OCI-LY1 (cell line): Measurements from ENCODE around the gene ARHGAP8.

Experiments
- H2AFZ ChIP-seq: fragments of 200-600 bp; sonication (generic), shearing (Covaris generic); 2 replicates; pipeline ENCODE4 v1.6.0; 2014; ENCODE audit warnings: antibody characterized with exemption, mild to moderate bottlenecking, low read length
- H3F3A ChIP-seq: fragments of 200-600 bp; sonication (generic), shearing (Covaris generic); 2 replicates; pipeline ENCODE4 v1.6.0; 2014; ENCODE audit warnings: mild to moderate bottlenecking, antibody characterized with exemption, low read length, moderate library complexity; ENCODE audit not compliant: insufficient read depth
- H3K27ac ChIP-seq: fragments of 200-600 bp; sonication (generic); 2 replicates; pipeline ENCODE4 v1.5.1; 2014; ENCODE audit warnings: low read length, mixed run types, mild to moderate bottlenecking, low read depth; ENCODE audit not compliant: poor library complexity, severe bottlenecking
- H3K27me3 ChIP-seq: fragments of 200-600 bp; sonication (generic); 2 replicates; pipeline ENCODE4 v1.6.0; 2014; ENCODE audit warnings: antibody characterized with exemption, mild to moderate bottlenecking, low read length, moderate library complexity; ENCODE audit not compliant: insufficient read depth
- H3K36me3 ChIP-seq: fragments of 200-600 bp; sonication (generic); 2 replicates; pipeline ENCODE4 v1.6.1; 2014; ENCODE audit warnings: mild to moderate bottlenecking, antibody characterized with exemption, low read length, moderate library complexity, mixed read lengths; ENCODE audit not compliant: insufficient read depth
- H3K4me1 ChIP-seq: fragments of 200-600 bp; sonication (generic); 2 replicates; pipeline ENCODE4 v1.5.1; 2014; ENCODE audit warnings: mild to moderate bottlenecking, low read length, moderate library complexity; ENCODE audit not compliant: insufficient read depth, severe bottlenecking
- H3K4me2 ChIP-seq: fragments of 200-600 bp; sonication (generic), shearing (Covaris generic); 2 replicates; pipeline ENCODE4 v1.6.1; 2014; ENCODE audit warnings: low read length
- H3K4me3 ChIP-seq: fragments of 200-600 bp; sonication (generic); 2 replicates; pipeline ENCODE4 v1.5.1; 2014; ENCODE audit warnings: low read length, low read depth, mild to moderate bottlenecking, mixed read lengths; ENCODE audit not compliant: poor library complexity, severe bottlenecking
- H3K79me2 ChIP-seq: fragments of 200-600 bp; shearing (Covaris generic); 2 replicates; pipeline ENCODE4 v1.6.1; 2016; ENCODE audit warnings: mixed run types, low read length, mixed read lengths; ENCODE audit not compliant: insufficient read depth
- H3K9ac ChIP-seq: fragments of 200-600 bp; sonication (generic), shearing (Covaris generic); 2 replicates; pipeline ENCODE4 v1.6.1; 2014; ENCODE audit warnings: mild to moderate bottlenecking, low read length, mixed read lengths
- H3K9me2 ChIP-seq: fragments of 200-600 bp; sonication (generic), shearing (Covaris generic); 2 replicates; pipeline ENCODE4 v1.6.1; 2014; ENCODE audit warnings: low read depth, mild to moderate bottlenecking, low read length, mixed read lengths
- H3K9me3 ChIP-seq: fragments of 200-600 bp; shearing (Covaris generic); 2 replicates; pipeline ENCODE4 v1.6.1; 2014; ENCODE audit warnings: low read length, mixed read lengths
- H4K20me1 ChIP-seq: fragments of 200-600 bp; sonication (generic), shearing (Covaris generic); 2 replicates; pipeline ENCODE4 v1.6.0; 2016; ENCODE audit warnings: mild to moderate bottlenecking, low read length; ENCODE audit not compliant: insufficient read depth
- CTCF ChIP-seq: fragments of 200-600 bp; sonication (generic), shearing (Covaris generic); IDR thresholded peaks from 2 replicates; pipeline ENCODE4 v1.5.1; 2017; ENCODE audit warnings: mild to moderate bottlenecking, antibody characterized with exemption, low read length, moderate library complexity, mixed read lengths
- EZH2 ChIP-seq: fragments of 200-600 bp; sonication (generic), shearing (Covaris generic); IDR thresholded peaks from 2 replicates; pipeline ENCODE4 v1.8.0; 2017; ENCODE audit warnings: borderline replicate concordance, mixed run types, mild to moderate bottlenecking, antibody characterized with exemption, low read length, moderate library complexity, mixed read lengths

Gene ARHGAP8

GRCh38 chr22:44889255-44889878 lies 137.0 kb downstream of the ARHGAP8 start:
- Histone ChIP-seq H3K9ac (no peak overlapping the region), H3K79me2 (no peaks in the 10 kb centered on the region), H3F3A (no peaks in the 10 kb centered on the region), H4K20me1 (no peaks in the 10 kb centered on the region), H3K4me2 (no peak overlapping the region), H3K9me2 (no peaks in the 10 kb centered on the region), H3K9me3 (no peaks in the 10 kb centered on the region), H3K27ac (no peak overlapping the region), H3K4me1 (no peaks in the 10 kb centered on the region), H2AFZ (no peak overlapping the region), H3K27me3 (no peaks in the 10 kb centered on the region), H3K4me3 (no peak overlapping the region), H3K36me3 (no peaks in the 10 kb centered on the region)
- TF ChIP-seq CTCF, result peak; percentile 14; the same call in 1 of the 2 replicates
- no peak for TF ChIP-seq EZH2

- no peak overlapping the region for H2AFZ ChIP-seq
- H3K4me1 ChIP-seq, result no peaks in the 10 kb centered on the region
- H3F3A ChIP-seq, result no peaks in the 10 kb centered on the region
- no peak for TF ChIP-seq EZH2
- TF ChIP-seq CTCF, result no peak
- no peaks in the 10 kb centered on the region for H3K9me2 ChIP-seq
- H3K4me2 ChIP-seq, result no peak overlapping the region
- no peaks in the 10 kb centered on the region for H4K20me1 ChIP-seq
- no peak overlapping the region for H3K27ac ChIP-seq
- no peaks in the 10 kb centered on the region for H3K9me3 ChIP-seq
- H3K4me3 ChIP-seq, result no peak overlapping the region
- H3K36me3 ChIP-seq, result no peaks in the 10 kb centered on the region
- no peaks in the 10 kb centered on the region for H3K79me2 ChIP-seq
- H3K9ac ChIP-seq, result no peak overlapping the region
- no peaks in the 10 kb centered on the region for H3K27me3 ChIP-seq
Observed at GRCh38 chr22:44890416-44891292, 138.3 kb downstream of the ARHGAP8 start.

GRCh38 chr22:44891293-44891747 lies 138.9 kb downstream of the ARHGAP8 start:
- H3K27ac ChIP-seq, result no peak overlapping the region
- TF ChIP-seq EZH2 (no peak), CTCF (no peak)

More at GRCh38 chr22:44891293-44891747, 138.9 kb downstream of the ARHGAP8 start:
- no peaks in the 10 kb centered on the region for H3K9me2 ChIP-seq
- no peaks in the 10 kb centered on the region for H3K27me3 ChIP-seq
- H3K9me3 ChIP-seq, result no peaks in the 10 kb centered on the region
- no peak overlapping the region for H3K4me2 ChIP-seq
- H3K4me1 ChIP-seq, result no peaks in the 10 kb centered on the region
- no peaks in the 10 kb centered on the region for H3K79me2 ChIP-seq
- no peaks in the 10 kb centered on the region for H3K36me3 ChIP-seq
- H3K9ac ChIP-seq, result no peak overlapping the region
- H3F3A ChIP-seq, result no peaks in the 10 kb centered on the region
- H2AFZ ChIP-seq, result no peak overlapping the region
- H4K20me1 ChIP-seq, result no peaks in the 10 kb centered on the region
- no peak overlapping the region for H3K4me3 ChIP-seq
